Neuron (in vitro differentiated cells): ENCODE data around the gene SPC24.

Experiments
- H2AFZ ChIP-seq: one replicate; pipeline ENCODE4 v1.6.1; 2013; ENCODE audit warnings: low read depth, mild to moderate bottlenecking, inconsistent platforms, low read length, moderate library complexity
- H3K27me3 ChIP-seq: one replicate; pipeline ENCODE4 v1.6.1; 2013; ENCODE audit warnings: low read length; ENCODE audit not compliant: insufficient read depth
- H3K36me3 ChIP-seq: one replicate; pipeline ENCODE4 v1.6.1; 2013; ENCODE audit warnings: low read length; ENCODE audit not compliant: insufficient read depth
- H3K4me1 ChIP-seq: one replicate; pipeline ENCODE4 v1.6.1; 2013; ENCODE audit warnings: low read length; ENCODE audit not compliant: insufficient read depth
- H3K4me3 ChIP-seq: 2 replicates; pipeline ENCODE4 v1.5.1; 2013; ENCODE audit warnings: mild to moderate bottlenecking, low read length, moderate library complexity
- H3K9me3 ChIP-seq: one replicate; pipeline ENCODE4 v1.6.1; 2013; ENCODE audit warnings: low read length

Gene SPC24, protein sequence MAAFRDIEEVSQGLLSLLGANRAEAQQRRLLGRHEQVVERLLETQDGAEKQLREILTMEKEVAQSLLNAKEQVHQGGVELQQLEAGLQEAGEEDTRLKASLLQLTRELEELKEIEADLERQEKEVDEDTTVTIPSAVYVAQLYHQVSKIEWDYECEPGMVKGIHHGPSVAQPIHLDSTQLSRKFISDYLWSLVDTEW

DNA sequence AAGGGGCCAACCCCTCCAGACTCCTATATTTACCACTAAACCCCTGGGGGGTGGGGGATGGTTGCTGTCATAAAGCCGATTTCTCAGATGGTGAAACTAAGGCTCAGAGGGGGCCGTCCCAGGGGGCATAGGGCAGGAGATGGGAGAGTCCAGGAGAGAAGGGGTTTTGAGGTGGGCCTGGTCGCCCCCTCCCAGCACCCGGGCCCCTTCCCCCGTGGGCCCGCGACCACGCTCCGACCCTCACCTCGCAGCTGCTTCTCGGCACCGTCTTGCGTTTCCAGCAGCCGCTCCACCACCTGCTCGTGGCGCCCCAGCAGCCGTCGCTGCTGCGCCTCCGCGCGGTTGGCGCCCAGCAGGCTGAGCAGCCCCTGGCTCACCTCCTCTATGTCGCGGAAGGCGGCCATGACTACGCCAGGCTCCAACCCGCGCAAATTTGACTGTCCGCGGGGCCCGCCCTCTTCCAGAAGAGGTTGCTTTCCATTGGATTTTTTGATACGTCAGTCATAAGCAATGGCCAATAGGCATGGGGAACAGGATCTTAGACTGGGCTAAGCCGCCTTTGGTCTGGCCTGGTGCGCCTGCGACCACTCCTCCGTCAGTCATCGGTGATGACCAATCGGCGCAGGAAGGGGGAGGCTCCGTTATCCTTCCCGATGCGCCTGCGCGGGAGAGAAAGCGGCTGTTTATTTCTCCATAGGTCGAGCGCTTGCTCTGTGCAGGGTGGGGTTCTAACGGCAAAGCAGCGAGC lies at the start of gene SPC24:
TSS of gene SPC24 (minus strand) at position 410 of the 748 bp plus-strand sequence. CDS start at position 404, 6 bp downstream.
- no peaks in the 10 kb centered on the region for H3K27me3 ChIP-seq
- peaks cover 7% of the 10 kb centered on the region for H3K4me1 ChIP-seq
- H3K36me3 ChIP-seq = peaks cover 5% of the 10 kb centered on the region
- H3K9me3 ChIP-seq = no peaks in the 10 kb centered on the region
- H2AFZ ChIP-seq = peak within 1 kb of the TSS; percentile 52
- H3K4me3 ChIP-seq = peak within 1 kb of the TSS; percentile 58

DNA sequence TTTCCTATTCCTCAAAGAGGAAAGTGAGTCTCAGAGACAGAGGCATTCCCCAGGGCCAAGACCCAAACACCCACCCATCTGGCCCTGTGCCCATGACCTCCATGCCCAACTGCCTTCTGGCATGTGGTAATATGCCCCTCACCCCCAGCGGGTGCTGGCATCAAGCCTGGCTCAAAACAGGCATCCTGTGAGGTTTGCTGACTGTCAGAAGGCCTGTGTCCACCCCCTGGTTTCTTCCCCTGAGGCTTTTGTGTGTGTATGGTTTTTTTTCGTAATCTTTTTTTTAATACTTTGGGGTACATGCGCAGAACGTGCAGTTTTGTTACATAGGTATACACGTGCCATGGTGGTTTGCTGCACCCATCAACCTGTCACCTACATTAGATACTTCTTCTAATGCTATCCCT lies 49.4 kb upstream of the SPC24 start:
- H3K4me1 ChIP-seq = no peaks in the 10 kb centered on the region
- H3K4me3 ChIP-seq = no peak overlapping the region
- no peaks in the 10 kb centered on the region for H3K9me3 ChIP-seq
- no peak overlapping the region for H2AFZ ChIP-seq
- H3K36me3 ChIP-seq = peaks cover 9% of the 10 kb centered on the region
- no peaks in the 10 kb centered on the region for H3K27me3 ChIP-seq

DNA sequence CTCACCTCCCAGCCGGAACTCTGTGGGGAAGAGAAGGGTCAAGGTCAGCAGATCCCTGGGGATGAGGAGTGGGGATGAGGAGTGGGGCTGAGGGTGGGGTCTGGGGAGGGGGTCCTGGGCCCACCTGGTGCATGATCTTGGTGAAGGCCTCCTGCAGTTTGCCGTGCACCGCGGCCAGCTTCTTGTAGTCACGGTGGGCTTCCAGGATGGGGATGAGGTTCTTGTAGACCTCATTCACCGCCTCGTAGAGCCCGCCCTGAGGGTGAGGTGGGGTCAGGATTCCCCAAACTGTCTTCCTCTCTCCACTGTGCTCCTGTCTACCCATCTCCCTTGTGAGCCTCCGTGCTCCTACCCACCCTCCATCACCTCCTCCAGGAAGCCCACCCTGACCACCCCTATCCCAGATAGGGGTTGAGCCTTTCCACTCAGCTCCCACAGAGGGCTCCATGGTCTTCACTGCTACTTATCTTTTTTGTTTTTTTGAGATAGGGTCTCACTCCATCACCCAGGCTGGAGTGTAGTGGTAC lies 48.6 kb upstream of the SPC24 start:
- Histone ChIP-seq H3K36me3 (peaks cover 9% of the 10 kb centered on the region), H3K27me3 (no peaks in the 10 kb centered on the region), H3K9me3 (no peaks in the 10 kb centered on the region)

DNA sequence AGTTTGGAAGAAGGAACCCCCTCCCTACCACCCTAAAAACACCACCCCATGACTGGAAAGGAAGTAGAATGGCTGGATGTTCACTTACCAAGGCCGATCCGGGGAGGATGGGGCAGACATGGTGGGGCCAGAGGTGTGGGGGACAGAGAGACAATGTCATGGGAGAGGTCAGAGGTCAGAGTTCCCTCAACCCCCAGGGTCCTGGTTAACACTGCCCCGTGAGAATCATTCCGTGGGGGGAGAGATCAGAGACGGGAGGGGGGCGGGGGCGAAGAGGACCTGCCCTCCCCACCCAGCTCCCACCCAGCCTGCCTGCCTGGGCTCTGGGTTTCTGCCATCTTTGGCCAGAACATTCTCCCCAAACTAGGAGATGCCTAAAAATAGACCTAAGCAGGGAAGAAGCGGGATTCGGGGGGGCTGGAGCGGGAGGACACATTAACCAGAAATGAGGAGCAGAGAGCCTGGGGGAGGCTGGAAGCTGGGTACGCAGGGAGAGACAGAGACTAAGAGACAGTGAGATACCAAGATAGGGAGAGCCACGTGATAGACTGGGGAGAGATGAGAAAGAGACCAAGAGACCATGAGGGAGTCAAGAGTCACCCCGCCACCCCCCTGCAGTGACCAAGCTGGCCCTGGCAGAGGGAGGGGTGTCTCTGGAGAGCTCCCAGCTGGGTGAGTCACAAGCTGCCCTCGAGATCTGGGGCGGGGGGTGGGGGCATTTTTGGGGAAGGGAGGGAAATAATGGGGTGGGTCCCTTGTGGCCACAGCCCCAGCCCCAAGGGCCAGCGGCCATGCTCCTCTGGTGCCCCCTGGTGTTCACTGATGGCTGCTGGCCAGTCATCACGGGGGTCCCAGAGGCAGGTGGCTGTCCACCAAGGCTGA lies 47.9 kb upstream of the SPC24 start:
- Histone ChIP-seq H3K4me3 (no peak overlapping the region), H2AFZ (no peak overlapping the region), H3K9me3 (no peaks in the 10 kb centered on the region), H3K27me3 (no peaks in the 10 kb centered on the region), H3K36me3 (peaks cover 11% of the 10 kb centered on the region), H3K4me1 (no peaks in the 10 kb centered on the region)

More for the DNA sequence above, 48.6 kb upstream of the SPC24 start:
- Histone ChIP-seq H3K4me3 (no peak overlapping the region), H2AFZ (no peak overlapping the region), H3K4me1 (no peaks in the 10 kb centered on the region)

DNA sequence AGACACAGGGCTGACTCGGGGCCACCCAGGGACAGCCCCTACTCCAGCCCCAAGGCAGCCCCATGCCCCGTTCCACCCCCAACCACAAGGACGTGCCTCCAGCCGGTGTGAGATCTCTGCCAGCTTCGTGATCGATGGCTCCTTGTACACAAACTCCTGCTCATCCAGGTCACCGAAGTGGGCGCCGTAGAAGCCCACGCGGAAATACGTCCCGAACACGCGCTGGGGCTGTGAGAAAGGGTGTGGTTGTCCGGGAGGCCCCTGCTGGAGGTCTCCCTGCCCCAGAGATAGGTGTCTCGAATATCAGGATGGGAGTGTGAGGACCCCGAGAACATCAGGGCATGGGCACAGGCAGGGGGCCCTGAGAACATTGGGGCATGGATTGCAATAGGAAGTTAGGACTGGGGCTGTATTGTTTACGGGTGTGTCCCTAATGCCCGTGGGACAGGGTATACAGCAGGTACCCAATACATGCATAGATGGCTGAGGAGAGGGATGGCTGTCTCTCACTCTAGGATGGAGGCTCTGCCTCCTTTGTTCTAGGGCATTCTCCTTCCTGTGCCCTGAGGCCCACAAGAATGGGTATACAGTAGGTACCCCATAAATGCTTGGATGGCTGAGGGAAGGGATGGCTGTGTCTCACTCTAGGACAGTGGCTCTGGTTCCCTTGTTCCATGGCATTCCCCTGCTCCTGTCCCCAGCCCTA lies 47.1 kb upstream of the SPC24 start:
- Histone ChIP-seq H3K4me1 (no peaks in the 10 kb centered on the region), H3K4me3 (no peak overlapping the region), H2AFZ (no peak overlapping the region), H3K36me3 (peaks cover 11% of the 10 kb centered on the region), H3K27me3 (no peaks in the 10 kb centered on the region), H3K9me3 (no peaks in the 10 kb centered on the region)

DNA sequence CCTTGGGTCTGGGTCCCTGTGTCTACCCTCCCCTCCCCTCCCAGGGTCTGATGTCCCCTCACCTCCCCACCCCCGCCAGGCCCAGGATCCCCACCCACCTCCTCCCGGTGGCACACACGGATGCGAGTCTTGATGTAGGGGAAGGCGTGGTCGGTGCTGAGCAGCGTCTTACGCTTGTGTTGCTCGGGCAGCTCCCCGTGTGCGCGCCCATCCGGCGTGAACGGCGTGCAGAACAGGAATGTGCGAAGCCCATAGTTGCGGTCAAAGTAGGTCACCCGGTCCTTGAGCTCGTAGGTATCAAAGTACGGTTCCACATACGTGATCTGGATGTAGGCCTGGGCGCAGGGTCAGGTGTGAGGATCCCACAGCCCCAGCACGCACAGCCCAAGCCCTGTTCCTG lies 46.2 kb upstream of the SPC24 start:
- no peaks in the 10 kb centered on the region for H3K27me3 ChIP-seq
- no peaks in the 10 kb centered on the region for H3K9me3 ChIP-seq
- H3K4me3 ChIP-seq = no peak overlapping the region
- no peak overlapping the region for H2AFZ ChIP-seq
- H3K4me1 ChIP-seq = no peaks in the 10 kb centered on the region
- peaks cover 11% of the 10 kb centered on the region for H3K36me3 ChIP-seq

DNA sequence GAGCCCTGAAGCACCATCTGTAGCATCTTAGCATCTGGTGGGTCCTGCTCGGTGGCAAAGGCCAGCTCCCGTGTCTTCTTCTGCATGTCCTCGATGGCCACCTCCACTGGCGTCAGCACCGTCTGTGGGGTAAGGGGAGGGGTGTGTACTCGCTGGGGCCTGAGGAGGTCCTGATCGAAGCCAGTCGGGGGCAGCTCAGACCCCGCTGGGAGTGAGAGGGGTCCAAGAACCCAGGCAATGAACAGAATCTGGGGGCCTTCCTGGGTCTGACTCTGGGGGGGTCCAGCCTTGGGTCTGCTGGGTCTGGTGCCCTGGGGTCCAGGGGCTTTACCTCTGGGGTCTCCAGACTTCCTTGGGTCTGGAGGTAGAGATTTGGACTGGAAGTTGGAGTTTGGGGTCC lies 45.3 kb upstream of the SPC24 start:
- H2AFZ ChIP-seq = no peak overlapping the region
- no peaks in the 10 kb centered on the region for H3K4me1 ChIP-seq
- peaks cover 11% of the 10 kb centered on the region for H3K36me3 ChIP-seq
- H3K4me3 ChIP-seq = no peak overlapping the region
- no peaks in the 10 kb centered on the region for H3K9me3 ChIP-seq
- H3K27me3 ChIP-seq = no peaks in the 10 kb centered on the region

DNA sequence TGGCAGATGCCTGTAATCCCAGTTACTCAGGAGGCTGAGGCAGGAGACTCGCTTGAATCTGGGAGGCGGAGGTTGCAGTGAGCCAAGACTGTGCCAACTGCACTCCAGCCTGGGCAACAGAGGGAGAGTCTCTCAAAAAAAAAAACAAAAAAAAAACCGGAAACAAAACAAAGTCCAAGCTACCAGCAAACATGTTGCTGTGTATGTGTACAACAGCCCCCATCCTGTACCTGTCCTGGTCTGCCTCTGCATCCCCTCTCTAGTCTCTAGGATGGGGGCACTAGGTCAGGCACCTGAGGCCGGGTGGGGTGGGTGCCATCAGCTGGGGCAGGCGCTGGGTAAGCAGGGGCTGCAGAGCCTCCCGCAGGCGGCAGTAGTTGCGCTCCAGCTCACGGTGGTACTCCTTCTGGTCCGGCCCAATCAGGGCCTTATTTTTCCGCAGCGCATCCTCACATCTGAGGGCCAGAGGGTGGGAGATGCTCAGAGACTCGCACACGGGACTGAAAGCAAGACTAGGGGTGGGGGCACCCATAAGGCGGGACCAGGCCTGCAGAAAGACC lies 44.5 kb upstream of the SPC24 start:
- Histone ChIP-seq H3K4me3 (no peak overlapping the region), H3K9me3 (no peaks in the 10 kb centered on the region), H2AFZ (no peak overlapping the region), H3K4me1 (no peaks in the 10 kb centered on the region), H3K27me3 (no peaks in the 10 kb centered on the region), H3K36me3 (peaks cover 11% of the 10 kb centered on the region)

DNA sequence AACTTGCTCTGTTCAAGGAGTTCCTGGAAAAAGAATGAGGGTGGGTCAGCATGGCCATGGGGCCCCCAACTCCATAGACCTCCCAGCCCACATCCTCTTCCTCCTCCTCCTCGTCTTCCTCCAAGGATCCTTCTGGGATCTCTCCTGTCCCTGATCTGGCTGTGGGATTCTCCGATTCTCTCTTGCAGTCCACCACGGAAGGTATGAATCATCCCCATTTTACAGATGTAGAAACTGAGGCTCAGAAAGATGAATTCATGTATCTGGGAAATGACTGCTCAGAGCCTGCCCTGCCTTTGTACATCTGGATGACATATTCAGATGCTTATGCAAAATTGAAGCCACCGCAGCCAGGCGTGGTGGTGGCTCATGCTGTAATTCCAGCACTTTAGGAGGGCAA lies 43.9 kb upstream of the SPC24 start:
- Histone ChIP-seq H3K27me3 (no peaks in the 10 kb centered on the region), H3K9me3 (no peaks in the 10 kb centered on the region), H3K36me3 (peaks cover 11% of the 10 kb centered on the region), H2AFZ (no peak overlapping the region), H3K4me3 (no peak overlapping the region), H3K4me1 (no peaks in the 10 kb centered on the region)

DNA sequence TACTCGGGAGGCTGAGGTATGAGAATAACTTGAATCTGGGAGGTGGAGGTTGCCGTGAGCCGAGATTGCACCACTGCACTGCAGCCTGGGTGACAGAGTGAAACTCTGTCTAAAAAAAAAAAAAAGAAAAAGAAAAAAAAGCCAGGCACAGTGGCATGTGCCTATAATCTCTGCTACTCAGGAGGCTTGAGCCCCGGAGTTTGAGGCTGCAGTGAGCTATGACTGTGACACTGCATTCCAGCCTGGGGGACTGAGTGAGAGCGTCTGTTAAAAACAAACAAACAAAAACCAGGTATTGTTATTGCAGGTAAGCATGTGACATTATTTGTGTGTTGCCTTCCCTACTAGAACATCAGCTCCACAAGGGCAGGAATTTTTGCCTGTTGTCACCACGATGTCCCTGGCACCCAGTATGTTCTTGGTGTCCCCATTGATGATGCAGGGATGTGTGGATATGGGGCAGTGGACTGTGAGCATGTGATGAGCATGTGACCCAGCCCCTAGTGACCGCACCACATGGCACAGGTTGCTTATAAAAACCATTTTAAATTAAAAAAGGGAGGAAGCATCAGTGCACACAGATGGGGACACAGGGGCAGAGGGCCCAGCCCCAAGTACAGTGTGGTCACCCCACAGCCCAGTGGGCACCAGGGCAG lies 43.3 kb upstream of the SPC24 start:
- no peaks in the 10 kb centered on the region for H3K4me1 ChIP-seq
- H3K27me3 ChIP-seq = no peaks in the 10 kb centered on the region
- H3K4me3 ChIP-seq = no peak overlapping the region
- H2AFZ ChIP-seq = no peak overlapping the region
- H3K36me3 ChIP-seq = peaks cover 11% of the 10 kb centered on the region
- H3K9me3 ChIP-seq = no peaks in the 10 kb centered on the region

DNA sequence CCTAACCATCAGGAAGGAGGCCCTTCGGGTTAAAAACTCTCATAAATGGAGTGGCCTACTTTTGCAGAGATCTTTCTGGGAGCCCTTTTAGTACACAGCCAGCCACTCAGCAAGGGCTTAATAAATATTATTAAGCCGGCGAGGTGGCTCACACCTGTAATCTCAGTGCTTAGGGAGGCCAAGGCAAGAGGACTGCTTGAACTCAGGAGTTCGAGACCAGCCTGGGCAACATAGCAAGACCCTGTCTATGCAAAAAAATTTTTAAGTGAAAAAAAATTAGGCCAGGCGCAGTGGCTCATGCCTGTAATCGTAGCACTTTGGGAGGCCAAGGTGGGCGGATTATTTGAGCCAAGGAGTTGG lies 42.6 kb upstream of the SPC24 start:
- no peaks in the 10 kb centered on the region for H3K4me1 ChIP-seq
- peaks cover 16% of the 10 kb centered on the region for H3K36me3 ChIP-seq
- no peaks in the 10 kb centered on the region for H3K9me3 ChIP-seq
- H2AFZ ChIP-seq = no peak overlapping the region
- H3K27me3 ChIP-seq = no peaks in the 10 kb centered on the region
- H3K4me3 ChIP-seq = no peak overlapping the region
